Measurements from ENCODE around the gene MRPL42. TPM values are rescaled to one million over a fixed set of nuclear protein-coding genes. Genes with fewer than 3 reads are reported as not detected.

Gene MRPL42
- total RNA-seq, 1 experiment from 2014 or later, result 121 TPM

DNA sequence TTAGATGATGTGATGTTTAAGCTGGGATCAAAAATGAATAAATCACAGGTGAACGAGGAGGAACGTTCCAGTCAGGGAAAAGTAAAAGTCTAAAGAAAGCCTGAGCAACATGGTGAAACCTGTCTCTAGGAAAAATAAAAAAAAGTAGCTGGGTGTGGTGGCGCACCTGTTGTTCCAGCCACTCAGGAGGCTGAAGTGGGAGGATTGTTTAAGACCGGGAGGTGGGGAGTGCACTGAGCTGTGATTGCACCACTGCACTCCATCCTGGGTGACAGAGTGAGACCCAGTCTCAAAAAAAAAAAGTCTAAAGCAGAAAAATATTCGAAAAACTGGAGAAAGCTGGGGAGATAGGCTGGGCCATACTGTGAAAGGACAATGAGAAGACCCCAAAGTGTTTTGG, 66.0 kb downstream of the MRPL42 start:
- H3K4me3 Mint-ChIP-seq, result no peak overlapping the region
- ATAC-seq (no peak), DNase-seq (ENCODE audit: low spot score) (no peak)
- CTCF ChIA-PET, result interaction anchor here (1.0 to 1.2 kb wide), 2 partner anchors 36 to 546 kb away, joined by 3 read pairs; no protein-coding TSS in a partner anchor
- POLR2A ChIA-PET, result no interaction called here
- H3K27ac Mint-ChIP-seq, result no peak overlapping the region
- H3K27me3 Mint-ChIP-seq (ENCODE audit: low read depth), result no peaks in the 10 kb centered on the region
- peaks cover 7% of the 10 kb centered on the region for H3K9me3 Mint-ChIP-seq
- H3K4me1 Mint-ChIP-seq, result peaks cover 3% of the 10 kb centered on the region
- no peaks in the 10 kb centered on the region for H3K36me3 Mint-ChIP-seq
- TF ChIP-seq PRRX2 (CRISPR knock-in tag; IDR thresholded peaks at IDR 0.05), result no peak
- TF ChIP-seq JUN (CRISPR knock-in tag; IDR thresholded peaks at IDR 0.05), result no peak
- TF ChIP-seq NR2C2 (CRISPR knock-in tag; IDR thresholded peaks at IDR 0.05), result no peak
- TF ChIP-seq, protein P1, sequence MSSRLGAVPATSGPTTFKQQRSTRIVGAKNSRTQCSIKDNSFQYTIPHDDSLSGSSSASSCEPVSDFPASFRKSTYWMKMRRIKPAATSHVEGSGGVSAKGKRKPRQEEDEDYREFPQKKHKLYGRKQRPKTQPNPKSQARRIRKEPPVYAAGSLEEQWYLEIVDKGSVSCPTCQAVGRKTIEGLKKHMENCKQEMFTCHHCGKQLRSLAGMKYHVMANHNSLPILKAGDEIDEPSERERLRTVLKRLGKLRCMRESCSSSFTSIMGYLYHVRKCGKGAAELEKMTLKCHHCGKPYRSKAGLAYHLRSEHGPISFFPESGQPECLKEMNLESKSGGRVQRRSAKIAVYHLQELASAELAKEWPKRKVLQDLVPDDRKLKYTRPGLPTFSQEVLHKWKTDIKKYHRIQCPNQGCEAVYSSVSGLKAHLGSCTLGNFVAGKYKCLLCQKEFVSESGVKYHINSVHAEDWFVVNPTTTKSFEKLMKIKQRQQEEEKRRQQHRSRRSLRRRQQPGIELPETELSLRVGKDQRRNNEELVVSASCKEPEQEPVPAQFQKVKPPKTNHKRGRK (CRISPR knock-in tag; IDR thresholded peaks at IDR 0.05; ENCODE audit: borderline replicate concordance), result no peak
- no peak for TF ChIP-seq SMAD3 (CRISPR knock-in tag; IDR thresholded peaks at IDR 0.05; ENCODE audit: borderline replicate concordance)
- TF ChIP-seq TCF7 (CRISPR knock-in tag; IDR thresholded peaks at IDR 0.05; ENCODE audit: low read depth), result no peak
- no peak for TF ChIP-seq NFYB (CRISPR knock-in tag; conservative IDR thresholded peaks at IDR 0.05; ENCODE audit: low read depth)
- TF ChIP-seq, protein P2, sequence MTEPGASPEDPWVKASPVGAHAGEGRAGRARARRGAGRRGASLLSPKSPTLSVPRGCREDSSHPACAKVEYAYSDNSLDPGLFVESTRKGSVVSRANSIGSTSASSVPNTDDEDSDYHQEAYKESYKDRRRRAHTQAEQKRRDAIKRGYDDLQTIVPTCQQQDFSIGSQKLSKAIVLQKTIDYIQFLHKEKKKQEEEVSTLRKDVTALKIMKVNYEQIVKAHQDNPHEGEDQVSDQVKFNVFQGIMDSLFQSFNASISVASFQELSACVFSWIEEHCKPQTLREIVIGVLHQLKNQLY (CRISPR knock-in tag; IDR thresholded peaks at IDR 0.05), result no peak
- TF ChIP-seq, protein P3, sequence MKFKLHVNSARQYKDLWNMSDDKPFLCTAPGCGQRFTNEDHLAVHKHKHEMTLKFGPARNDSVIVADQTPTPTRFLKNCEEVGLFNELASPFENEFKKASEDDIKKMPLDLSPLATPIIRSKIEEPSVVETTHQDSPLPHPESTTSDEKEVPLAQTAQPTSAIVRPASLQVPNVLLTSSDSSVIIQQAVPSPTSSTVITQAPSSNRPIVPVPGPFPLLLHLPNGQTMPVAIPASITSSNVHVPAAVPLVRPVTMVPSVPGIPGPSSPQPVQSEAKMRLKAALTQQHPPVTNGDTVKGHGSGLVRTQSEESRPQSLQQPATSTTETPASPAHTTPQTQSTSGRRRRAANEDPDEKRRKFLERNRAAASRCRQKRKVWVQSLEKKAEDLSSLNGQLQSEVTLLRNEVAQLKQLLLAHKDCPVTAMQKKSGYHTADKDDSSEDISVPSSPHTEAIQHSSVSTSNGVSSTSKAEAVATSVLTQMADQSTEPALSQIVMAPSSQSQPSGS (CRISPR knock-in tag; IDR thresholded peaks at IDR 0.05; ENCODE audit: borderline replicate concordance, low read depth), result no peak
- TF ChIP-seq, protein P4, sequence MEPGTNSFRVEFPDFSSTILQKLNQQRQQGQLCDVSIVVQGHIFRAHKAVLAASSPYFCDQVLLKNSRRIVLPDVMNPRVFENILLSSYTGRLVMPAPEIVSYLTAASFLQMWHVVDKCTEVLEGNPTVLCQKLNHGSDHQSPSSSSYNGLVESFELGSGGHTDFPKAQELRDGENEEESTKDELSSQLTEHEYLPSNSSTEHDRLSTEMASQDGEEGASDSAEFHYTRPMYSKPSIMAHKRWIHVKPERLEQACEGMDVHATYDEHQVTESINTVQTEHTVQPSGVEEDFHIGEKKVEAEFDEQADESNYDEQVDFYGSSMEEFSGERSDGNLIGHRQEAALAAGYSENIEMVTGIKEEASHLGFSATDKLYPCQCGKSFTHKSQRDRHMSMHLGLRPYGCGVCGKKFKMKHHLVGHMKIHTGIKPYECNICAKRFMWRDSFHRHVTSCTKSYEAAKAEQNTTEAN (CRISPR knock-in tag; IDR thresholded peaks at IDR 0.05), result no peak
- TF ChIP-seq SOX15 (CRISPR knock-in tag; IDR thresholded peaks at IDR 0.05), result no peak
- no peak for TF ChIP-seq GABPB1 (CRISPR knock-in tag; IDR thresholded peaks at IDR 0.05)
- TF ChIP-seq ZBTB21 (CRISPR knock-in tag; IDR thresholded peaks at IDR 0.05; ENCODE audit: borderline replicate concordance), result no peak
- TF ChIP-seq, protein P5, sequence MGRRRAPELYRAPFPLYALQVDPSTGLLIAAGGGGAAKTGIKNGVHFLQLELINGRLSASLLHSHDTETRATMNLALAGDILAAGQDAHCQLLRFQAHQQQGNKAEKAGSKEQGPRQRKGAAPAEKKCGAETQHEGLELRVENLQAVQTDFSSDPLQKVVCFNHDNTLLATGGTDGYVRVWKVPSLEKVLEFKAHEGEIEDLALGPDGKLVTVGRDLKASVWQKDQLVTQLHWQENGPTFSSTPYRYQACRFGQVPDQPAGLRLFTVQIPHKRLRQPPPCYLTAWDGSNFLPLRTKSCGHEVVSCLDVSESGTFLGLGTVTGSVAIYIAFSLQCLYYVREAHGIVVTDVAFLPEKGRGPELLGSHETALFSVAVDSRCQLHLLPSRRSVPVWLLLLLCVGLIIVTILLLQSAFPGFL (CRISPR knock-in tag; IDR thresholded peaks at IDR 0.05; ENCODE audit: borderline replicate concordance), result no peak
- no peak for TF ChIP-seq OVOL2 (CRISPR knock-in tag; IDR thresholded peaks at IDR 0.05; ENCODE audit: borderline replicate concordance)

DNA sequence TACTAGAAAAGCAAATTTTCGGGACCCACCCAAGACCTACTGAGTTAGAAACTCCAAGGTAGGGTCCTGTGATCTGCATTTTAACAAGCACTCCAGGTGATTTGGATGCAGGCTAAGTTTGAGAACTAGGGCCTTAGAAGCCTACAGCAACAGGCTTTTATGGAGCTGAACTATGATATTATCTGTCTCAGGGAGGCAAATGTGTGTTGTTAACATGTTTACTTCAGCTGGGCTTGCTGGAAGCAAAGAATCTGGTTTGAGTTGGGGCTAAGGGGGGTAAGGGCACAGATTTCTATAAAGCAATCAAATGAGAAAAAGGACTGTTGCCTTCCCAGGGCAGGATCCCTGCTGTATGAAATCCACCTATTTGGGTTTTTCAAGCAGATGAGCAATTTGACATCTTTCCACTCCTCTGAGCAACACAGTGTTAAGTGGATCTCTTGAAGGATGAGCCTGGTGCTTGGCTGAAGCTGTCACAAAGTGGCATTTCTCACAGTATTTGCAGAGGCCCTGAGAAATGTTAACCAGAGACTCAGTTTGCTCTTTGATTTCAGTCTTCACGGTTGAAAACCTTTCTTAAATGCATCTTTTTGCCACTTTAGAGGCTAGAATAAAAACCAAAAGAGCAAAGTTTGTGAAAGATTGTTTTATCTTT, 68.9 kb downstream of the MRPL42 start:
- H3K9me3 Mint-ChIP-seq, result no peaks in the 10 kb centered on the region
- ATAC-seq, result no peak
- no peaks in the 10 kb centered on the region for H3K36me3 Mint-ChIP-seq
- no peaks in the 10 kb centered on the region for H3K27me3 Mint-ChIP-seq (ENCODE audit: low read depth)
- POLR2A ChIA-PET, result no interaction called here
- peaks cover 3% of the 10 kb centered on the region for H3K4me1 Mint-ChIP-seq
- H3K27ac Mint-ChIP-seq, result no peak overlapping the region
- H3K4me3 Mint-ChIP-seq, result no peak overlapping the region
- CTCF ChIA-PET, result interaction anchor here (0.5 to 5.6 kb wide), 4 partner anchors 9 to 566 kb away, joined by 3 to 22 read pairs (median 3); no protein-coding TSS in a partner anchor
- no peak for TF ChIP-seq CBFB (CRISPR knock-in tag; IDR thresholded peaks at IDR 0.05; ENCODE audit: low read depth)
- TF ChIP-seq MXD4 (CRISPR knock-in tag; IDR thresholded peaks at IDR 0.05; ENCODE audit: borderline replicate concordance), result no peak
- TF ChIP-seq, protein P6, sequence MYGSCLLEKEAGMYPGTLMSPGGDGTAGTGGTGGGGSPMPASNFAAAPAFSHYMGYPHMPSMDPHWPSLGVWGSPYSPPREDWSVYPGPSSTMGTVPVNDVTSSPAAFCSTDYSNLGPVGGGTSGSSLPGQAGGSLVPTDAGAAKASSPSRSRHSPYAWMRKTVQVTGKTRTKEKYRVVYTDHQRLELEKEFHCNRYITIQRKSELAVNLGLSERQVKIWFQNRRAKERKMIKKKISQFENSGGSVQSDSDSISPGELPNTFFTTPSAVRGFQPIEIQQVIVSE (CRISPR knock-in tag; IDR thresholded peaks at IDR 0.05; ENCODE audit: borderline replicate concordance), result no peak
- TF ChIP-seq ZNF232 (CRISPR knock-in tag; IDR thresholded peaks at IDR 0.05), result no peak
- no peak for TF ChIP-seq SMAD4 (CRISPR knock-in tag; IDR thresholded peaks at IDR 0.05)
- TF ChIP-seq JAZF1 (CRISPR knock-in tag; IDR thresholded peaks at IDR 0.05), result no peak
- no peak for TF ChIP-seq HMGA2 (CRISPR knock-in tag; IDR thresholded peaks at IDR 0.05)
- TF ChIP-seq PRRX2 (CRISPR knock-in tag; IDR thresholded peaks at IDR 0.05), result no peak
- TF ChIP-seq, protein P1 (CRISPR knock-in tag; IDR thresholded peaks at IDR 0.05; ENCODE audit: borderline replicate concordance), result no peak
- TF ChIP-seq CREM (CRISPR knock-in tag; IDR thresholded peaks at IDR 0.05), result no peak
- DNase-seq (ENCODE audit: low spot score), result no peak
